Measurements from ENCODE around the gene ARL10. TPM values are rescaled to one million over a fixed set of nuclear protein-coding genes. Genes with fewer than 3 reads are reported as not detected.

ARL10 gene
- total RNA-seq, 1 experiment from 2014 or later = 0.05 TPM

- Histone ChIP-seq H3K36me3 (ENCODE audit: control insufficient read depth in 1 of 2, insufficient read depth in 2 of 2, low read length in 2 of 2) (peaks cover 22 to 43% of the 10 kb centered on the region in 2 experiments), H3K4me2 (ENCODE audit: low read length) (no peak overlapping the region), H3K9me2 (ENCODE audit: insufficient read depth) (no peaks in the 10 kb centered on the region), H3K9ac (ENCODE audit: low read length) (no peak overlapping the region), H3K9me3 (ENCODE audit: control insufficient read depth in 1 of 2, insufficient read depth in 1 of 2, low read depth in 1 of 2, low read length in 2 of 2) (no peaks in the 10 kb centered on the region), H3K4me1 (ENCODE audit: control insufficient read depth in 1 of 2, insufficient read depth in 2 of 2, low read length in 2 of 2) (peaks cover 0 to 4% of the 10 kb centered on the region in 2 experiments; a peak in 2 of 4 replicates), H2AFZ (ENCODE audit: low read depth, low read length, poor library complexity, severe bottlenecking) (no peak overlapping the region), H3K79me2 (ENCODE audit: insufficient read depth, low read length) (peaks cover 83% of the 10 kb centered on the region), H3K27ac (ENCODE audit: low read depth, low read length) (no peak overlapping the region), H3K27me3 (ENCODE audit: insufficient read depth, low read length) (no peaks in the 10 kb centered on the region), H4K20me1 (ENCODE audit: insufficient read depth) (0 out of 2 replicates have a peak, but pooled peaks cover 5% of the 10 kb centered on the region), H3K4me3 (replicated peaks in 1 of 2; ENCODE audit: low read depth in 1 of 2, low read length in 2 of 2) (no peak overlapping the region)
- BruUV-seq (replicated peaks) = no TSS peak
- ATAC-seq = no peak
- ChIA-PET POLR2A (no interaction called here), CTCF (no interaction called here), RAD21 (ENCODE audit: low non-redundant PET in 1 of 2, low total read pairs in 2 of 2, uncharacterized antibody in 2 of 2, unreplicated experiment in 2 of 2) (no interaction called here)
- intact Hi-C loops (cut with micrococcal nuclease) = no loop called here
- no peak for DNase-seq (ENCODE audit: low read depth, low spot score)
- TF ChIP-seq YY1 (IDR thresholded peaks at IDR 0.05; ENCODE audit: extremely low read depth, insufficient replicate concordance, low read depth, low read length) (no peak), ZBTB33 (IDR thresholded peaks at IDR 0.05; ENCODE audit: extremely low read depth, insufficient replicate concordance, low read length) (no peak), MAX (IDR thresholded peaks at IDR 0.05) (no peak), POLR2A (IDR thresholded peaks at IDR 0.05; ENCODE audit: borderline replicate concordance, extremely low read depth, insufficient read depth, insufficient read length) (no peak), SP1 (IDR thresholded peaks at IDR 0.05; ENCODE audit: low read depth) (no peak), ZNF274 (IDR thresholded peaks at IDR 0.05; ENCODE audit: low read depth, low read length) (no peak), JUND (IDR thresholded peaks at IDR 0.05) (no peak)
These were observed 9.1 kb upstream of the ARL10 start for GRCh38 chr5:176356179-176356566.

GRCh38 chr5:176359658-176360057 is 5.6 kb upstream of the ARL10 start:
- intact Hi-C loops (cut with micrococcal nuclease) = no loop called here
- CTCF ChIA-PET = no interaction called here
- H4K20me1 ChIP-seq (ENCODE audit: insufficient read depth) = 0 out of 2 replicates have a peak, but pooled peaks cover 5% of the 10 kb centered on the region
- H3K9me3 ChIP-seq (ENCODE audit: control insufficient read depth in 1 of 2, insufficient read depth in 1 of 2, low read depth in 1 of 2, low read length in 2 of 2) = no peaks in the 10 kb centered on the region
- no peak for ATAC-seq
- H3K9me2 ChIP-seq (ENCODE audit: insufficient read depth) = no peaks in the 10 kb centered on the region
- no peak overlapping the region for H3K9ac ChIP-seq (ENCODE audit: low read length)
- H3K4me3 ChIP-seq (replicated peaks in 1 of 2; ENCODE audit: low read depth in 1 of 2, low read length in 2 of 2) = no peak overlapping the region
- peak overlapping the region; percentile 98; the same call in 1 of the 2 replicates for H3K4me2 ChIP-seq (ENCODE audit: low read length)
- DNase-seq (ENCODE audit: low read depth, low spot score) = no peak
- H2AFZ ChIP-seq (ENCODE audit: low read depth, low read length, poor library complexity, severe bottlenecking) = no peak overlapping the region
- POLR2A ChIA-PET = no interaction called here
- RAD21 ChIA-PET (ENCODE audit: low non-redundant PET in 1 of 2, low total read pairs in 2 of 2, uncharacterized antibody in 2 of 2, unreplicated experiment in 2 of 2) = no interaction called here
- no peak overlapping the region for H3K27ac ChIP-seq (ENCODE audit: low read depth, low read length)
- peaks cover 58% of the 10 kb centered on the region for H3K79me2 ChIP-seq (ENCODE audit: insufficient read depth, low read length)
- H3K36me3 ChIP-seq (ENCODE audit: control insufficient read depth in 1 of 2, insufficient read depth in 2 of 2, low read length in 2 of 2) = peaks cover 9 to 23% of the 10 kb centered on the region in 2 experiments; a peak in 2 of 4 replicates
- no peaks in the 10 kb centered on the region for H3K27me3 ChIP-seq (ENCODE audit: insufficient read depth, low read length)
- peaks cover 0 to 11% of the 10 kb centered on the region in 2 experiments; a peak in 2 of 4 replicates for H3K4me1 ChIP-seq (ENCODE audit: control insufficient read depth in 1 of 2, insufficient read depth in 2 of 2, low read length in 2 of 2)
- BruUV-seq (replicated peaks) = TSS peak; percentile 23
- TF ChIP-seq CEBPB (IDR thresholded peaks at IDR 0.05; ENCODE audit: low read depth) (no peak), ATF3 (IDR thresholded peaks at IDR 0.05) (no peak), REST (IDR thresholded peaks at IDR 0.05; ENCODE audit: low read depth) (no peak), SRF (IDR thresholded peaks at IDR 0.05; ENCODE audit: low read depth) (no peak), CBX3 (IDR thresholded peaks at IDR 0.05; ENCODE audit: low read depth) (no peak), EGR1 (IDR thresholded peaks at IDR 0.05; ENCODE audit: low read depth) (no peak), POLR2AphosphoS5 (IDR thresholded peaks at IDR 0.05; ENCODE audit: low read depth, low read length) (no peak), EZH2 (IDR thresholded peaks at IDR 0.05) (no peak)
